Measurements from ENCODE around the gene HORMAD2.

Gene HORMAD2

DNA sequence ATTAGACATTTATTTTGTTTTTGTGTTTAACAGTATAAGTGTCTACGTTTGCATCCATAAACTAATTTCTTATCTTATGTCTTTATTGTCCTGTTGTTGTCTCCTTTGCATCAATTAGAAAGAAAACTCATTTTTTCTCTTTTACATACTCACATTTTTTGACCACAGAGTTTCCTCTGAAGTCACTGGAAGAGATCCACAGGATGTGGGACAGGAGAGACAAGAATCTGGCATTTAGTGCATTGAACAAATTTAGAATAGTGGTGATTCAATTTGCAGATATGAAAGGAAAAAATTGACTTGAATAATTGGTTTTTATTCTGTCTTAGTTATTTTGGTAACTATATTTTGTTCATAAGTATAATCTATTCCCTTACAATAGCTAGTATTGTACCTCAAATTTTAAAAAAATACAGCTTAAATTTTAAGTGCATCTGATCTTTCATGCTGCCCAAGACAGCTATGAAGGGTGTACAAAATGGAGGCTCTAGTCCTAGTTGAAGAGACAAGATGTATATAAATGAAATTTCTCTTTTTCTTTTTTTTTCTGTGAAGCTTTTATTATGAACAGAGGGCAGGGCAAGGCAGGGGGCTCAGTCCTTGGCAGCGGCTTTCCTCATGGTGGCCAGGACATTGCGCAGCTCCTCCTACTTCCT lies 24.4 kb downstream of the HORMAD2 start:
- in situ Hi-C loops (cut with MboI; ENCODE audit: low sequenced_read_pairs), result loop anchor here (5.0 kb wide), 2 partner anchors 158 to 283 kb away; partner anchors contain the start of gene RNF215

DNA sequence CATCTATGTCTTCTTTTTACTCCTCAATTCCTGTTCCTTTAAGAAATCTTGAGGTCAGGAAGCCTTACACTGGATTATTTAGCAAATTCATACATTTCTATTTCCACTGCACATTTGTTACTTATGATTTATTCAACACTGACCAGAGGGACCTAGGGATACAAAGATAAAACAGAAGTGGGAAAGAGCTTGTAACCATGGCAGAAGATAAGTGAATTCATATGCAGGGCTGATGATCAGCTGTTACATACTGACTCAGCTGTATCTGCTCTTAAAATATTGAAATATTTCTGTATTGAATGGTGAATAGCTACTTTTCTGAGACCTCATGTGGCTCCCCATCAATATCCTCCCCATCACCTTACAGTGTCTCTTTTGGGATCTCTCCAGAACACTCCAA lies 25.2 kb downstream of the HORMAD2 start:
- in situ Hi-C loops (cut with MboI; ENCODE audit: low sequenced_read_pairs), result loop anchor here (5.0 kb wide), 2 partner anchors 157 to 282 kb away; partner anchors contain the start of gene RNF215

DNA sequence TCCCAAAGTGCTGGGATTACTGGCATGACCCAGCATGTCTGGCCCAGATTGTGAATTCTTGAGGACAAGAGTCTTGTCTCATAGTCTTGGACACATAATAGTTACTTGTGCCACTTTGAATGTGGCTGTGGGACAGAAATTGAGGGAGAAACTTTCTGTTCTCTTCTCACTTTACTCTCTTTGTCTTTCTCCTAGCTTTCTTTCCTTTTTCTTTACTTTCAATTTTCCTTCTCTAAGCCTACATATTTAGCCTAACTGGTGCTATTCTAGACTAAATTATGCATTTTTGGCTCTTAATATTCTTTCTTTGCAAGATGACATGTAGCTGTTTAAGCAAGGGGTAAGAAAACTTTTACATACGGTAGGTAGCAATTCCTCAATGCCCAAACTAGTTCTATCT lies 33.2 kb downstream of the HORMAD2 start:
- in situ Hi-C loops (cut with MboI; ENCODE audit: low sequenced_read_pairs), result no loop called here

DNA sequence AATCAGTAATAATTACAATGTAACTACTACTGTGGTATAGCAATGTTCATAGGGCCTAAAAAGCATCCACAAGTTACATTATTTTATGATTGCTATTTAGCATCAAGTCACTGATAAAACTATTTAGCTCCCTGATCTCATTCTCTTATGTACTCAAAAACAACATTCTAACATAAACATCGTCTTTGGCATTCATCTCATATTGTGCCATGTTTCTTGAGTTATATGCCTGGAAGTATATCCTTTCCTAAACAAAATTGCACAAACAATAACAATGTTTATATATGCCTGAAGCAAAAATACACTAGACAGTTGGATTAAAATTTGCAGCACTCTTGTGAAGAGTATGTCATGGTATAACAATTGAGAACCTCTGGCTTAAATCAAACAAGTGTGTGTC lies 34.1 kb downstream of the HORMAD2 start:
- in situ Hi-C loops (cut with MboI; ENCODE audit: low sequenced_read_pairs), result no loop called here

DNA sequence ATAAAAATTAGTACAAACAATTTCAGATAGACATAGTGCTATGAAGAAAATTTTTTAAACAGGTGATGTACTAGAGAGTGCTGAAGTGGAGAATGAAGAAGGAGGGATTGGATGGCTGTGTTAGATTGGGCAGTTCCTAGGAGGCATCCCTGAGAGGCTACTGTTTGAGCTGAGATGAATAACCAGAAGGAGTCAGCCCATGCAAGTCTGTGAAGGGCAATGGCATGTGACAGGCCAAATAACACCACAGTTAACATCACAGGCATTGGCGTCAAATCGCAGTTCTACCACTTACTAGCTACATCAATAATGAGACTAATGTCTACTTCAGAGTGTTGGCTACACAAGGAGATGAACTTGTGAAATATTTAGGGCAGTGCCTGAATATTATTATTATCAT lies 35.4 kb downstream of the HORMAD2 start:
- in situ Hi-C loops (cut with MboI; ENCODE audit: low sequenced_read_pairs), result no loop called here

- in situ Hi-C loops (cut with MboI; ENCODE audit: low sequenced_read_pairs), result no loop called here
These were observed 36.3 kb downstream of the HORMAD2 start for GRCh38 chr22:30116362-30117117.

DNA sequence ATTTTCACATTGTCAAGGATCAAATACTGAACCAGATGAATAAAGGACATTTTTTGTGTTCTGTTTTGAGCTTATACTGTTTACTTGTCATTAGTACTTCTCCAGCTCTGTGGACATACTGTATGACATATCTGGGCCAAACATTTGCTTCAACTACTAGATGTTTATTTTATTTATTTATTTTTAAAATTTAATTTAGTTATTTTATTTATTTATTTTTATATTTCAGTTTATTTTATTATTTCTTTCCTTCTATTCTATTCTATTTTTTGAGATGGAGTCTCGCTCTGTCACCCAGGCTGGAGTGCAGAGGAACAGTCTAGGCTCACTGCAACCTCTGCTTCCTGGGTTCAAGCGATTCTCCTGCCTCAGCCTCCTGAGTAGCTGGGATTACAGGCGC lies 37.0 kb downstream of the HORMAD2 start:
- in situ Hi-C loops (cut with MboI; ENCODE audit: low sequenced_read_pairs), result no loop called here

- in situ Hi-C loops (cut with MboI; ENCODE audit: low sequenced_read_pairs), result no loop called here
These were observed 38.0 kb downstream of the HORMAD2 start for GRCh38 chr22:30118291-30118690.

GRCh38 chr22:30121960-30122359 lies 41.7 kb downstream of the HORMAD2 start:
- in situ Hi-C loops (cut with MboI; ENCODE audit: low sequenced_read_pairs), result no loop called here

DNA sequence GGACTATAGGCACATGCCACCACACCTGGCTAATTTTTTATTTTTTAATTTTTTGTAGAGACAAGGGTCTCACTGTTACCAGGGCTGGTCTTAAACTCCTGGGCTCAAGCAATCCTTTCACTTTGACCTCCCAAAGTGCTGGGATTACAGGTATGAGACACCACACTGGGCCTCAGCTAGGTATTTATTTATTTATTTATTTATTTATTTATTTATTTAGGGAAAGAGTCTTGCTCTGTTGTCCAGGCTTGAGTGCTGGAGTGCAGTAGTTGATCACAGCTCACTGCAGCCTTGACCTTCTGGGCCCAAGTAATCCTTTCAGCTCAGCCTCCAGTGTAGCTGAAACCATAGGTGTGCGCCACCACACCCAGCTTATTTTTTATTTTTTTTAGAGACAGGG lies 43.2 kb downstream of the HORMAD2 start:
- in situ Hi-C loops (cut with MboI; ENCODE audit: low sequenced_read_pairs), result no loop called here

- in situ Hi-C loops (cut with MboI; ENCODE audit: low sequenced_read_pairs), result no loop called here
These were observed 47.5 kb downstream of the HORMAD2 start for GRCh38 chr22:30127749-30128166.

GRCh38 chr22:30128511-30128910 lies 48.2 kb downstream of the HORMAD2 start:
- in situ Hi-C loops (cut with MboI; ENCODE audit: low sequenced_read_pairs), result no loop called here

- in situ Hi-C loops (cut with MboI; ENCODE audit: low sequenced_read_pairs), result no loop called here
These were observed 49.4 kb downstream of the HORMAD2 start for GRCh38 chr22:30129636-30130035.

GRCh38 chr22:30132290-30132996 lies 52.2 kb downstream of the HORMAD2 start:
- in situ Hi-C loops (cut with MboI; ENCODE audit: low sequenced_read_pairs), result no loop called here

GRCh38 chr22:30140414-30140813 lies 60.1 kb downstream of the HORMAD2 start:
- in situ Hi-C loops (cut with MboI; ENCODE audit: low sequenced_read_pairs), result no loop called here

DNA sequence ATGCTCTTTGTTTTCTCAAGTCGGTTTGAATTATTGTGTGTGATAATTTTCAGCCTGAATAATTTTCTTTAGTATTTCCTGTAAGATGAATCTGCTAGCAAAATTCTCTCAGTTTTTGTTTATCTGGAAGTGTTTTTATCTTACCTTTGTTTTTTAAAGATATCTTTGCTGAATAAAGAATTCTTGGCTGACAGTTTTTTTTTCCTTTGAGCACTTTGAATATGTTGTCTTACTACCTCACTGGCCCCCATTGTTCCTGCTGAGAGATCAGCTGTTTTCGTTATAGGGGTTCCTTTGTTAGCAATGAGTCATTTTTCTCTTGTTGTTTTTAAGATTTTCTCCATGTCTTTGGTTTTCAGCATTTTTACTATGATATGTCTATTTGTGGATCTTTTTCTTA lies 63.0 kb downstream of the HORMAD2 start:
- in situ Hi-C loops (cut with MboI; ENCODE audit: low sequenced_read_pairs), result no loop called here

GRCh38 chr22:30144391-30144790 lies 64.1 kb downstream of the HORMAD2 start:
- in situ Hi-C loops (cut with MboI; ENCODE audit: low sequenced_read_pairs), result no loop called here

- in situ Hi-C loops (cut with MboI; ENCODE audit: low sequenced_read_pairs), result no loop called here
These were observed 69.9 kb downstream of the HORMAD2 start for GRCh38 chr22:30150212-30150611.

- in situ Hi-C loops (cut with MboI; ENCODE audit: low sequenced_read_pairs), result no loop called here
These were observed 78.0 kb downstream of the HORMAD2 start for GRCh38 chr22:30158277-30158676.

DNA sequence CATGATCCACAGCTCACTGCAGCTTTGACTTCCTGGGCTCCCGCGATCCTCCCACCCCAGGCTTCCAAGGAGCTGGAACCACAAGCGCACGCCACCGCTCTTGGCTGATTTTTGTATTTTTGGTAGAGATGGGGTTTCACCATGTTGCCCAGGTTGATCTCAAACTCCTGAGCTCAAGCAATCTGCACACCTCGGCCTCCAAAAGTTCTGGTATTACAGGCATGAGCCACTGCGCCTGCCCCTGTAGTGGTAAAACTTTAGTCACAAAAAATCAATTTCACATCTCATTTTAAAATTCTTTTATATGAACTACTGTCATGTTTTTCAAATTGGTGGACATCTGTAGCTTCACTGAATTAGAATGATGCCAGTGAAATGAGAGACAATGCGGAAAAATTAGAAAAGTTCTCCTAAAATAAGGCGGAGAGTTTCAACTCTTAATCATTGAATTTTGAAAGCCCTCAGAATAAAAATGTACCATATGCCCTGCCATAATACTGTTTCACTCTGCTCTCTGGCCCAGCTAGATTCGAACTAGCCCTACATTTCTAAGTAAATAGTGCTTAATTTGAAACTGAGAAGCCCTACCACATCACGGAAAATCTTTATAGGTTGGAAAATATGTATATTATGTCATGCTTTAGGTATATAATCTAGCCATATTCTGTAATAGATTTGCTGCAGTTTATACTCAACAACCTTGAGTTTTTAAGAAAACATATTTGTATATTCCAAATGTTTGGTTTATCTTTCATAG lies 78.7 kb downstream of the HORMAD2 start:
- in situ Hi-C loops (cut with MboI; ENCODE audit: low sequenced_read_pairs), result no loop called here
